ENCODE results near the gene TCF4. TPM values are rescaled to one million over a fixed set of nuclear protein-coding genes. Genes with fewer than 3 reads are reported as not detected.

TCF4 gene
- total and polyA plus RNA-seq, 2 of the 13 experiments (the other 11 are each of a cell fraction or from before 2014, with no cell fraction given): not detected

- Histone ChIP-seq H3K4me2 (ENCODE audit: low read depth, low read length) (no peak overlapping the region), H3K9me3 (ENCODE audit: low read length) (no peaks in the 10 kb centered on the region), H3K27ac (ENCODE audit: extremely low read length, insufficient read depth, low read length) (no peak overlapping the region), H3K4me1 (ENCODE audit: insufficient read depth, low read length) (no peaks in the 10 kb centered on the region), H3K79me2 (ENCODE audit: insufficient read depth, low read length) (no peaks in the 10 kb centered on the region), H3K4me3 (replicated peaks in 1 of 3; ENCODE audit: insufficient read depth in 1 of 3, low read depth in 2 of 3, low read length in 3 of 3) (no peak overlapping the region), H3K27me3 (ENCODE audit: control insufficient read depth in 1 of 2, insufficient read depth in 2 of 2, low read length in 2 of 2) (no peaks in the 10 kb centered on the region), H3K9ac (ENCODE audit: insufficient read depth, low read depth, low read length) (no peak overlapping the region), H2AFZ (ENCODE audit: low read length) (no peak overlapping the region), H4K20me1 (ENCODE audit: insufficient read depth, low read length) (no peaks in the 10 kb centered on the region), H3K36me3 (replicated peaks in 1 of 2; ENCODE audit: control insufficient read depth in 1 of 2, insufficient read depth in 2 of 2, low read length in 2 of 2) (no peaks in the 10 kb centered on the region)
- no peak for TF ChIP-seq ZNF496 (CRISPR knock-in tag; IDR thresholded peaks at IDR 0.05; ENCODE audit: insufficient replicate concordance)
- TF ChIP-seq, protein P1, sequence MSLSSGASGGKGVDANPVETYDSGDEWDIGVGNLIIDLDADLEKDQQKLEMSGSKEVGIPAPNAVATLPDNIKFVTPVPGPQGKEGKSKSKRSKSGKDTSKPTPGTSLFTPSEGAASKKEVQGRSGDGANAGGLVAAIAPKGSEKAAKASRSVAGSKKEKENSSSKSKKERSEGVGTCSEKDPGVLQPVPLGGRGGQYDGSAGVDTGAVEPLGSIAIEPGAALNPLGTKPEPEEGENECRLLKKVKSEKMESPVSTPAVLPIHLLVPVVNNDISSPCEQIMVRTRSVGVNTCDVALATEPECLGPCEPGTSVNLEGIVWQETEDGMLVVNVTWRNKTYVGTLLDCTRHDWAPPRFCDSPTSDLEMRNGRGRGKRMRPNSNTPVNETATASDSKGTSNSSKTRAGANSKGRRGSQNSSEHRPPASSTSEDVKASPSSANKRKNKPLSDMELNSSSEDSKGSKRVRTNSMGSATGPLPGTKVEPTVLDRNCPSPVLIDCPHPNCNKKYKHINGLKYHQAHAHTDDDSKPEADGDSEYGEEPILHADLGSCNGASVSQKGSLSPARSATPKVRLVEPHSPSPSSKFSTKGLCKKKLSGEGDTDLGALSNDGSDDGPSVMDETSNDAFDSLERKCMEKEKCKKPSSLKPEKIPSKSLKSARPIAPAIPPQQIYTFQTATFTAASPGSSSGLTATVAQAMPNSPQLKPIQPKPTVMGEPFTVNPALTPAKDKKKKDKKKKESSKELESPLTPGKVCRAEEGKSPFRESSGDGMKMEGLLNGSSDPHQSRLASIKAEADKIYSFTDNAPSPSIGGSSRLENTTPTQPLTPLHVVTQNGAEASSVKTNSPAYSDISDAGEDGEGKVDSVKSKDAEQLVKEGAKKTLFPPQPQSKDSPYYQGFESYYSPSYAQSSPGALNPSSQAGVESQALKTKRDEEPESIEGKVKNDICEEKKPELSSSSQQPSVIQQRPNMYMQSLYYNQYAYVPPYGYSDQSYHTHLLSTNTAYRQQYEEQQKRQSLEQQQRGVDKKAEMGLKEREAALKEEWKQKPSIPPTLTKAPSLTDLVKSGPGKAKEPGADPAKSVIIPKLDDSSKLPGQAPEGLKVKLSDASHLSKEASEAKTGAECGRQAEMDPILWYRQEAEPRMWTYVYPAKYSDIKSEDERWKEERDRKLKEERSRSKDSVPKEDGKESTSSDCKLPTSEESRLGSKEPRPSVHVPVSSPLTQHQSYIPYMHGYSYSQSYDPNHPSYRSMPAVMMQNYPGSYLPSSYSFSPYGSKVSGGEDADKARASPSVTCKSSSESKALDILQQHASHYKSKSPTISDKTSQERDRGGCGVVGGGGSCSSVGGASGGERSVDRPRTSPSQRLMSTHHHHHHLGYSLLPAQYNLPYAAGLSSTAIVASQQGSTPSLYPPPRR (CRISPR knock-in tag; IDR thresholded peaks at IDR 0.05; ENCODE audit: borderline replicate concordance): no peak
- FAIRE-seq (no peak), ATAC-seq (no peak), DNase-seq (ENCODE audit: low spot score) (no peak)
- intact Hi-C loops (cut with micrococcal nuclease; ENCODE audit: unreplicated experiment) (no loop called here), in situ Hi-C loops (cut with HindIII; ENCODE audit: extremely low pct_ligation_motif_present, low pct_unique_long_range_greater_than_20kb) (no loop called here)
- BruUV-seq (replicated peaks): no TSS peak
- WGBS (ENCODE audit: low lambda C conversion rate): 15% methylated on average over 8 of the region's 8 CpGs
- POLR2A ChIA-PET: no interaction called here
- CTCF ChIA-PET (ENCODE audit: low intra/inter-chr PET ratio, low total read pairs): no interaction called here
These were observed 286.2 kb downstream of the TCF4 start for GRCh38 chr18:55301824-55302166.

GRCh38 chr18:55300936-55301531 lies 287.0 kb downstream of the TCF4 start:
- in situ Hi-C loops (cut with HindIII; ENCODE audit: extremely low pct_ligation_motif_present, low pct_unique_long_range_greater_than_20kb) (no loop called here), intact Hi-C loops (cut with micrococcal nuclease; ENCODE audit: unreplicated experiment) (no loop called here)
- no peak for FAIRE-seq
- no peaks in the 10 kb centered on the region for H3K36me3 ChIP-seq (replicated peaks in 1 of 2; ENCODE audit: control insufficient read depth in 1 of 2, insufficient read depth in 2 of 2, low read length in 2 of 2)
- 33% methylated on average over 14 of the region's 14 CpGs for WGBS (ENCODE audit: low lambda C conversion rate)
- H3K79me2 ChIP-seq (ENCODE audit: insufficient read depth, low read length): no peaks in the 10 kb centered on the region
- H3K4me1 ChIP-seq (ENCODE audit: insufficient read depth, low read length): no peaks in the 10 kb centered on the region
- no peaks in the 10 kb centered on the region for H4K20me1 ChIP-seq (ENCODE audit: insufficient read depth, low read length)
- H3K4me3 ChIP-seq (replicated peaks in 1 of 3; ENCODE audit: insufficient read depth in 1 of 3, low read depth in 2 of 3, low read length in 3 of 3): no peak overlapping the region
- no peaks in the 10 kb centered on the region for H3K27me3 ChIP-seq (ENCODE audit: control insufficient read depth in 1 of 2, insufficient read depth in 2 of 2, low read length in 2 of 2)
- DNase-seq (ENCODE audit: low spot score): no peak
- CTCF ChIA-PET (ENCODE audit: low intra/inter-chr PET ratio, low total read pairs): no interaction called here
- H2AFZ ChIP-seq (ENCODE audit: low read length): no peak overlapping the region
- POLR2A ChIA-PET: no interaction called here
- no peak overlapping the region for H3K9ac ChIP-seq (ENCODE audit: insufficient read depth, low read depth, low read length)
- H3K27ac ChIP-seq (ENCODE audit: extremely low read length, insufficient read depth, low read length): no peak overlapping the region
- H3K9me3 ChIP-seq (ENCODE audit: low read length): no peaks in the 10 kb centered on the region
- BruUV-seq (replicated peaks): no TSS peak
- no peak for ATAC-seq
- TF ChIP-seq FOXK1 (CRISPR knock-in tag; IDR thresholded peaks at IDR 0.05; ENCODE audit: borderline replicate concordance, low read depth) (no peak), ZNF672 (CRISPR knock-in tag; IDR thresholded peaks at IDR 0.05) (no peak), NFYB (CRISPR knock-in tag; IDR thresholded peaks at IDR 0.05) (no peak), PHF20 (CRISPR knock-in tag; IDR thresholded peaks at IDR 0.05) (no peak), THAP11 (CRISPR knock-in tag; IDR thresholded peaks at IDR 0.05) (no peak), ZNF264 (CRISPR knock-in tag; IDR thresholded peaks at IDR 0.05) (no peak), SNAI1 (CRISPR knock-in tag; IDR thresholded peaks at IDR 0.05; ENCODE audit: borderline replicate concordance) (no peak), ZNF562 (CRISPR knock-in tag; IDR thresholded peaks at IDR 0.05; ENCODE audit: borderline replicate concordance) (no peak), NCOA5 (CRISPR knock-in tag; IDR thresholded peaks at IDR 0.05) (no peak), ZBTB7B (CRISPR knock-in tag; IDR thresholded peaks at IDR 0.05) (no peak)
- TF ChIP-seq, protein P2, sequence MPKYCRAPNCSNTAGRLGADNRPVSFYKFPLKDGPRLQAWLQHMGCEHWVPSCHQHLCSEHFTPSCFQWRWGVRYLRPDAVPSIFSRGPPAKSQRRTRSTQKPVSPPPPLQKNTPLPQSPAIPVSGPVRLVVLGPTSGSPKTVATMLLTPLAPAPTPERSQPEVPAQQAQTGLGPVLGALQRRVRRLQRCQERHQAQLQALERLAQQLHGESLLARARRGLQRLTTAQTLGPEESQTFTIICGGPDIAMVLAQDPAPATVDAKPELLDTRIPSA (CRISPR knock-in tag; IDR thresholded peaks at IDR 0.05; ENCODE audit: borderline replicate concordance): no peak
- H3K4me2 ChIP-seq (ENCODE audit: low read depth, low read length): no peak overlapping the region

All from HepG2 (cell line).